ENCODE data around the gene RPL29. TPM values are rescaled to one million over a fixed set of nuclear protein-coding genes. Genes with fewer than 3 reads are reported as not detected.

RPL29 gene
- total and polyA plus RNA-seq, 2 of the 13 experiments (the other 11 are each of a cell fraction or from before 2014, with no cell fraction given): 1,348 to 2,263 TPM

DNA sequence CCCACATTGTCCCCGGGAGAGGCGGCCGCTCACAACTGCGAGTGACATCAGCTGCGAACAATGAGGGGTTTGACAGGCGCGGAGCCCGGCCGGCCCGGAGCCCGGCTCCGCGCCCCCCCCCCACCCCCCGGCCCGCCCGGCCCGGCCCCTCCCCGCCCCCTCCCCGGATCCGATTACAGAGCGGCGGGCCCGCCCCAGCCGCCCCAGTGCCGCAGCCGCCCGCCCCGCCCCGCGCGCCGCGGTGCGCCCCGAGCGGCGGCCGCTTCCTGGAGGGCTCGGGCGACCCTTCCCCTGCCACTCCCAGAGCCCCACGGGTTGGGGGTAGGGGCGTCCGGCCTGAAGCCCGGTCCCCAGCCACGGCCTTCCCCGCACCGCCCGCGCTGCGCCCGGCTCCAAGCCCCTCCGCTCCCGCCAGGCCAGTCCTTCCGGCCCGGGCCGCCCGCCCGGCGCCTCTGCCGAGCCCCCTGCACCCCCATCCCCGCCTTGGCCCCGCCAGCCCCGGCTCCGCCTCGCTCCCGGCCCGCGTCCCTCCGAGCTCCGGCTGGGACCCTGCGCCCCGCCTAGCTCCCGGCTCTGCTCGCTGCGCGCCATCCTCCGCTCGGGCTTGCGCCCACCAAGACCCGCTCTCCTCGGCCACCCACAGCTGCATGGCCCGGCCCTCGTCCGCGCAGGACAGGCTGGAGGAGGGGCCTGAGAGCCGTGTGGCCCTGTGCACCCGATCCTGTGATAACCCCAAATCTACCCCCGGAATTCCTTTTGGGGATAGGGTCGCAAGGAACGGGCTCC, 28.1 kb downstream of the RPL29 start, which contains the start of gene PCBP4:
Gene PCBP4, minus strand, starts transcription at position 71 of the 786 bp plus-strand sequence. CDS start 6,214 bp downstream, outside the sequence.
- no peaks in the 10 kb centered on the region for H4K20me1 ChIP-seq (ENCODE audit: insufficient read depth, low read length)
- in situ Hi-C loops (cut with HindIII; ENCODE audit: extremely low pct_ligation_motif_present, low pct_unique_long_range_greater_than_20kb) (no loop called here), intact Hi-C loops (cut with micrococcal nuclease; ENCODE audit: unreplicated experiment) (no loop called here)
- TSS peak; percentile 79 for BruUV-seq (replicated peaks)
- peaks cover 89% of the 10 kb centered on the region for H3K4me1 ChIP-seq (ENCODE audit: insufficient read depth, low read length)
- no peak for FAIRE-seq
- no peaks in the 10 kb centered on the region for H3K27me3 ChIP-seq (ENCODE audit: control insufficient read depth in 1 of 2, insufficient read depth in 2 of 2, low read length in 2 of 2)
- peak; percentile 70 for DNase-seq (ENCODE audit: low spot score)
- no peak within 1 kb of the TSS for H2AFZ ChIP-seq (ENCODE audit: low read length)
- peak within 1 kb of the TSS; percentile 72 to 89 (median 87) for H3K4me3 ChIP-seq (replicated peaks in 1 of 3; ENCODE audit: insufficient read depth in 1 of 3, low read depth in 2 of 3, low read length in 3 of 3)
- CTCF ChIA-PET (ENCODE audit: low intra/inter-chr PET ratio, low total read pairs): no interaction called here
- no peaks in the 10 kb centered on the region for H3K9me3 ChIP-seq (ENCODE audit: low read length)
- peak within 1 kb of the TSS; percentile 89 for H3K9ac ChIP-seq (ENCODE audit: insufficient read depth, low read depth, low read length)
- H3K36me3 ChIP-seq (replicated peaks in 1 of 2; ENCODE audit: control insufficient read depth in 1 of 2, insufficient read depth in 2 of 2, low read length in 2 of 2): peaks cover 2 to 5% of the 10 kb centered on the region in 2 experiments; a peak in 2 of 5 replicates
- H3K27ac ChIP-seq (ENCODE audit: extremely low read length, insufficient read depth, low read length): peak within 1 kb of the TSS; percentile 81
- POLR2A ChIA-PET: interaction anchor here (1.1 to 6.8 kb wide), 6 partner anchors 16 to 210 kb away, joined by 4 to 80 read pairs (median 9); partner anchors contain the start of genes ACY1, PARP3, RPL29 and RRP9
- WGBS (ENCODE audit: low lambda C conversion rate): 9% methylated on average over 14 of the region's 90 CpGs
- H3K4me2 ChIP-seq (ENCODE audit: low read depth, low read length): peak within 1 kb of the TSS; percentile 99
- peaks cover 6% of the 10 kb centered on the region for H3K79me2 ChIP-seq (ENCODE audit: insufficient read depth, low read length)
- peak; percentile 76 for ATAC-seq
- TF ChIP-seq, protein P1, sequence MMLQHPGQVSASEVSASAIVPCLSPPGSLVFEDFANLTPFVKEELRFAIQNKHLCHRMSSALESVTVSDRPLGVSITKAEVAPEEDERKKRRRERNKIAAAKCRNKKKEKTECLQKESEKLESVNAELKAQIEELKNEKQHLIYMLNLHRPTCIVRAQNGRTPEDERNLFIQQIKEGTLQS (CRISPR knock-in tag; IDR thresholded peaks at IDR 0.05): 0 out of 2 replicates have a peak, but pooled peaks have one; percentile 9
- TF ChIP-seq ZNF136 (CRISPR knock-in tag; IDR thresholded peaks at IDR 0.05; ENCODE audit: low read depth) (no peak), ZFAT (CRISPR knock-in tag; conservative IDR thresholded peaks at IDR 0.05) (no peak), SP4 (CRISPR knock-in tag; IDR thresholded peaks at IDR 0.05) (peak; percentile 64; the same call in 1 of the 2 replicates), ZNF782 (CRISPR knock-in tag; IDR thresholded peaks at IDR 0.05; ENCODE audit: borderline replicate concordance) (no peak), ZNF737 (CRISPR knock-in tag; IDR thresholded peaks at IDR 0.05; ENCODE audit: borderline replicate concordance) (no peak), MYNN (CRISPR knock-in tag; IDR thresholded peaks at IDR 0.05; ENCODE audit: low read depth) (no peak), ZBTB20 (CRISPR knock-in tag; IDR thresholded peaks at IDR 0.05; ENCODE audit: borderline replicate concordance, low read depth) (no peak), PHF5A (CRISPR knock-in tag; IDR thresholded peaks at IDR 0.05; ENCODE audit: low read depth, unreplicated experiment) (no peak), KDM5B (CRISPR knock-in tag; IDR thresholded peaks at IDR 0.05; ENCODE audit: borderline replicate concordance) (no peak; the same call in 1 of the 2 replicates), ZNF768 (CRISPR knock-in tag; IDR thresholded peaks at IDR 0.05) (peak; percentile 54; the same call in 1 of the 2 replicates), RFXAP (CRISPR knock-in tag; IDR thresholded peaks at IDR 0.05; ENCODE audit: borderline replicate concordance) (no peak), ZNF878 (CRISPR knock-in tag; IDR thresholded peaks at IDR 0.05) (no peak), SAP130 (CRISPR knock-in tag; IDR thresholded peaks at IDR 0.05; ENCODE audit: low read depth) (peak; percentile 44; the same call in 1 of the 2 replicates), SPEN (CRISPR knock-in tag; IDR thresholded peaks at IDR 0.05; ENCODE audit: low read depth) (peak; percentile 18; the same call in 1 of the 2 replicates), ZNF773 (CRISPR knock-in tag; IDR thresholded peaks at IDR 0.05; ENCODE audit: borderline replicate concordance) (0 out of 2 replicates have a peak, but pooled peaks have one; percentile 41), ZNF564 (CRISPR knock-in tag; IDR thresholded peaks at IDR 0.05) (no peak)
- TF ChIP-seq, protein P2, sequence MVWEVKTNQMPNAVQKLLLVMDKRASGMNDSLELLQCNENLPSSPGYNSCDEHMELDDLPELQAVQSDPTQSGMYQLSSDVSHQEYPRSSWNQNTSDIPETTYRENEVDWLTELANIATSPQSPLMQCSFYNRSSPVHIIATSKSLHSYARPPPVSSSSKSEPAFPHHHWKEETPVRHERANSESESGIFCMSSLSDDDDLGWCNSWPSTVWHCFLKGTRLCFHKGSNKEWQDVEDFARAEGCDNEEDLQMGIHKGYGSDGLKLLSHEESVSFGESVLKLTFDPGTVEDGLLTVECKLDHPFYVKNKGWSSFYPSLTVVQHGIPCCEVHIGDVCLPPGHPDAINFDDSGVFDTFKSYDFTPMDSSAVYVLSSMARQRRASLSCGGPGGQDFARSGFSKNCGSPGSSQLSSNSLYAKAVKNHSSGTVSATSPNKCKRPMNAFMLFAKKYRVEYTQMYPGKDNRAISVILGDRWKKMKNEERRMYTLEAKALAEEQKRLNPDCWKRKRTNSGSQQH (CRISPR knock-in tag; IDR thresholded peaks at IDR 0.05; ENCODE audit: low read depth): peak; percentile 24; the same call in 1 of the 2 replicates
- TF ChIP-seq, protein P3, sequence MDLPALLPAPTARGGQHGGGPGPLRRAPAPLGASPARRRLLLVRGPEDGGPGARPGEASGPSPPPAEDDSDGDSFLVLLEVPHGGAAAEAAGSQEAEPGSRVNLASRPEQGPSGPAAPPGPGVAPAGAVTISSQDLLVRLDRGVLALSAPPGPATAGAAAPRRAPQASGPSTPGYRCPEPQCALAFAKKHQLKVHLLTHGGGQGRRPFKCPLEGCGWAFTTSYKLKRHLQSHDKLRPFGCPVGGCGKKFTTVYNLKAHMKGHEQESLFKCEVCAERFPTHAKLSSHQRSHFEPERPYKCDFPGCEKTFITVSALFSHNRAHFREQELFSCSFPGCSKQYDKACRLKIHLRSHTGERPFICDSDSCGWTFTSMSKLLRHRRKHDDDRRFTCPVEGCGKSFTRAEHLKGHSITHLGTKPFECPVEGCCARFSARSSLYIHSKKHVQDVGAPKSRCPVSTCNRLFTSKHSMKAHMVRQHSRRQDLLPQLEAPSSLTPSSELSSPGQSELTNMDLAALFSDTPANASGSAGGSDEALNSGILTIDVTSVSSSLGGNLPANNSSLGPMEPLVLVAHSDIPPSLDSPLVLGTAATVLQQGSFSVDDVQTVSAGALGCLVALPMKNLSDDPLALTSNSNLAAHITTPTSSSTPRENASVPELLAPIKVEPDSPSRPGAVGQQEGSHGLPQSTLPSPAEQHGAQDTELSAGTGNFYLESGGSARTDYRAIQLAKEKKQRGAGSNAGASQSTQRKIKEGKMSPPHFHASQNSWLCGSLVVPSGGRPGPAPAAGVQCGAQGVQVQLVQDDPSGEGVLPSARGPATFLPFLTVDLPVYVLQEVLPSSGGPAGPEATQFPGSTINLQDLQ (CRISPR knock-in tag; IDR thresholded peaks at IDR 0.05): 0 out of 2 replicates have a peak, but pooled peaks have one; percentile 48
- TF ChIP-seq, protein P4, sequence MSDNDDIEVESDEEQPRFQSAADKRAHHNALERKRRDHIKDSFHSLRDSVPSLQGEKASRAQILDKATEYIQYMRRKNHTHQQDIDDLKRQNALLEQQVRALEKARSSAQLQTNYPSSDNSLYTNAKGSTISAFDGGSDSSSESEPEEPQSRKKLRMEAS (IDR thresholded peaks at IDR 0.05): peak; percentile 40; the same call in 1 of the 2 replicates

All from HepG2 (cell line).